GM23338 (cell line): Measurements from ENCODE around the gene TEX101.
"Not testable (repeated sequence)": the region's sequence is repeated elsewhere in the genome, so short reads cannot be mapped to it uniquely, and the experiment has no call there.

Source experiments
- CREB1 ChIP-seq: fragments of 250-450 bp; sonication (Bioruptor Pico); IDR thresholded peaks from 2 replicates; pipeline ENCODE4 v1.5.0; 2020; ENCODE audit warnings: low read depth, mild to moderate bottlenecking, moderate library complexity
- EZH2 ChIP-seq: fragments of 200-600 bp; sonication (generic); IDR thresholded peaks from one replicate; pipeline ENCODE4 v1.8.0; 2017; ENCODE audit warnings: antibody characterized with exemption, mild to moderate bottlenecking, low read depth; ENCODE audit not compliant: unreplicated experiment
- EZH2phosphoT487 ChIP-seq: fragments of 200-600 bp; sonication (generic); IDR thresholded peaks from one replicate; pipeline ENCODE4 v1.8.1; 2018; ENCODE audit warnings: antibody characterized with exemption; ENCODE audit not compliant: unreplicated experiment
- JUNB ChIP-seq: IDR thresholded peaks from one replicate; pipeline ENCODE4 v1.6.1; 2016; ENCODE audit warnings: antibody characterized with exemption; ENCODE audit not compliant: unreplicated experiment
- POLR2AphosphoS5 ChIP-seq: IDR thresholded peaks from 2 replicates; pipeline ENCODE4 v1.6.1; 2016; ENCODE audit warnings: antibody characterized with exemption, low read depth
- STAT1 ChIP-seq: IDR thresholded peaks from one replicate; pipeline ENCODE4 v1.6.1; 2016; ENCODE audit warnings: antibody characterized with exemption; ENCODE audit not compliant: unreplicated experiment
- ZNF114 ChIP-seq: fragments of 250-450 bp; sonication (Bioruptor Pico); IDR thresholded peaks from 2 replicates; pipeline ENCODE4 v1.5.0; 2020; ENCODE audit warnings: mild to moderate bottlenecking, moderate library complexity
- TF ChIP-seq, protein P1 (sequence below): IDR thresholded peaks from one replicate; pipeline ENCODE4 v1.6.1; 2018; ENCODE audit warnings: antibody characterized with exemption; ENCODE audit not compliant: unreplicated experiment
- TF ChIP-seq, protein P2 (sequence below), 2 experiments: fragments of 200-600 bp in 1 of 2; sonication (generic) in 1 of 2; conservative IDR thresholded peaks; 2 replicates each; pipeline versions ENCODE4 v1.5.1 to v1.6.1; 2016 to 2017; ENCODE audit warnings: antibody characterized with exemption in 2 of 2, low read depth in 2 of 2, mild to moderate bottlenecking in 2 of 2, moderate library complexity in 1 of 2
- TF ChIP-seq, protein P3 (sequence below): IDR thresholded peaks from 2 replicates; pipeline ENCODE4 v1.6.1; 2016; ENCODE audit warnings: antibody characterized with exemption
- TF ChIP-seq, protein P4 (sequence below): fragments of 250-450 bp; sonication (Bioruptor Pico); IDR thresholded peaks from 2 replicates; pipeline ENCODE4 v1.5.0; 2020; ENCODE audit warnings: mild to moderate bottlenecking, moderate library complexity

DNA sequence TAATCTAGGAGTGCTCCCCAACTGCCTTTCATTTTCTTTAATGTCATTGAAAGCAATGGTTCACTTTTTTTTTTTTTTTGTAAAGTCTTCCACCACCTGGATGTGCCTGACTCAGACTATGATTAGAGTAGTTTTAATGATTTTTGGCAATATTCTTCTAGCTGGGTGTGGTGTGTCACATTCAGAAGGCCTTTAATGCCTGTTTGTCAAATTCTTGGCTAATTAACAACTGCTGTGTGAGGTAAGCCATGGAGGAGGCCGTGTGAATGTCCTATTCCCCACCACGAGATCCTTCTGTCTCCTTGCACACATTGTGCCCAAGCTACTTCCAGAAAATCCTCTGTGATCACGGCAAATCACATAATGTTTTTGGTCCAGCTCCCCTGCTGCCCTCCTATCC, 30.9 kb upstream of the TEX101 start:
- TF ChIP-seq, protein P1, sequence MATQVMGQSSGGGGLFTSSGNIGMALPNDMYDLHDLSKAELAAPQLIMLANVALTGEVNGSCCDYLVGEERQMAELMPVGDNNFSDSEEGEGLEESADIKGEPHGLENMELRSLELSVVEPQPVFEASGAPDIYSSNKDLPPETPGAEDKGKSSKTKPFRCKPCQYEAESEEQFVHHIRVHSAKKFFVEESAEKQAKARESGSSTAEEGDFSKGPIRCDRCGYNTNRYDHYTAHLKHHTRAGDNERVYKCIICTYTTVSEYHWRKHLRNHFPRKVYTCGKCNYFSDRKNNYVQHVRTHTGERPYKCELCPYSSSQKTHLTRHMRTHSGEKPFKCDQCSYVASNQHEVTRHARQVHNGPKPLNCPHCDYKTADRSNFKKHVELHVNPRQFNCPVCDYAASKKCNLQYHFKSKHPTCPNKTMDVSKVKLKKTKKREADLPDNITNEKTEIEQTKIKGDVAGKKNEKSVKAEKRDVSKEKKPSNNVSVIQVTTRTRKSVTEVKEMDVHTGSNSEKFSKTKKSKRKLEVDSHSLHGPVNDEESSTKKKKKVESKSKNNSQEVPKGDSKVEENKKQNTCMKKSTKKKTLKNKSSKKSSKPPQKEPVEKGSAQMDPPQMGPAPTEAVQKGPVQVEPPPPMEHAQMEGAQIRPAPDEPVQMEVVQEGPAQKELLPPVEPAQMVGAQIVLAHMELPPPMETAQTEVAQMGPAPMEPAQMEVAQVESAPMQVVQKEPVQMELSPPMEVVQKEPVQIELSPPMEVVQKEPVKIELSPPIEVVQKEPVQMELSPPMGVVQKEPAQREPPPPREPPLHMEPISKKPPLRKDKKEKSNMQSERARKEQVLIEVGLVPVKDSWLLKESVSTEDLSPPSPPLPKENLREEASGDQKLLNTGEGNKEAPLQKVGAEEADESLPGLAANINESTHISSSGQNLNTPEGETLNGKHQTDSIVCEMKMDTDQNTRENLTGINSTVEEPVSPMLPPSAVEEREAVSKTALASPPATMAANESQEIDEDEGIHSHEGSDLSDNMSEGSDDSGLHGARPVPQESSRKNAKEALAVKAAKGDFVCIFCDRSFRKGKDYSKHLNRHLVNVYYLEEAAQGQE: not testable (repeated sequence)
- TF ChIP-seq, protein P2, sequence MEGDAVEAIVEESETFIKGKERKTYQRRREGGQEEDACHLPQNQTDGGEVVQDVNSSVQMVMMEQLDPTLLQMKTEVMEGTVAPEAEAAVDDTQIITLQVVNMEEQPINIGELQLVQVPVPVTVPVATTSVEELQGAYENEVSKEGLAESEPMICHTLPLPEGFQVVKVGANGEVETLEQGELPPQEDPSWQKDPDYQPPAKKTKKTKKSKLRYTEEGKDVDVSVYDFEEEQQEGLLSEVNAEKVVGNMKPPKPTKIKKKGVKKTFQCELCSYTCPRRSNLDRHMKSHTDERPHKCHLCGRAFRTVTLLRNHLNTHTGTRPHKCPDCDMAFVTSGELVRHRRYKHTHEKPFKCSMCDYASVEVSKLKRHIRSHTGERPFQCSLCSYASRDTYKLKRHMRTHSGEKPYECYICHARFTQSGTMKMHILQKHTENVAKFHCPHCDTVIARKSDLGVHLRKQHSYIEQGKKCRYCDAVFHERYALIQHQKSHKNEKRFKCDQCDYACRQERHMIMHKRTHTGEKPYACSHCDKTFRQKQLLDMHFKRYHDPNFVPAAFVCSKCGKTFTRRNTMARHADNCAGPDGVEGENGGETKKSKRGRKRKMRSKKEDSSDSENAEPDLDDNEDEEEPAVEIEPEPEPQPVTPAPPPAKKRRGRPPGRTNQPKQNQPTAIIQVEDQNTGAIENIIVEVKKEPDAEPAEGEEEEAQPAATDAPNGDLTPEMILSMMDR (conservative IDR thresholded peaks at IDR 0.05; ENCODE audit: low read depth in 2 of 2): not testable (repeated sequence)
- not testable (repeated sequence) for TF ChIP-seq EZH2; ZNF114 (CRISPR knock-in tag); POLR2AphosphoS5; STAT1; JUNB; CREB1 (CRISPR knock-in tag); EZH2phosphoT487
- TF ChIP-seq, protein P3, sequence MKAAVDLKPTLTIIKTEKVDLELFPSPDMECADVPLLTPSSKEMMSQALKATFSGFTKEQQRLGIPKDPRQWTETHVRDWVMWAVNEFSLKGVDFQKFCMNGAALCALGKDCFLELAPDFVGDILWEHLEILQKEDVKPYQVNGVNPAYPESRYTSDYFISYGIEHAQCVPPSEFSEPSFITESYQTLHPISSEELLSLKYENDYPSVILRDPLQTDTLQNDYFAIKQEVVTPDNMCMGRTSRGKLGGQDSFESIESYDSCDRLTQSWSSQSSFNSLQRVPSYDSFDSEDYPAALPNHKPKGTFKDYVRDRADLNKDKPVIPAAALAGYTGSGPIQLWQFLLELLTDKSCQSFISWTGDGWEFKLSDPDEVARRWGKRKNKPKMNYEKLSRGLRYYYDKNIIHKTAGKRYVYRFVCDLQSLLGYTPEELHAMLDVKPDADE: not testable (repeated sequence)
- TF ChIP-seq, protein P4, sequence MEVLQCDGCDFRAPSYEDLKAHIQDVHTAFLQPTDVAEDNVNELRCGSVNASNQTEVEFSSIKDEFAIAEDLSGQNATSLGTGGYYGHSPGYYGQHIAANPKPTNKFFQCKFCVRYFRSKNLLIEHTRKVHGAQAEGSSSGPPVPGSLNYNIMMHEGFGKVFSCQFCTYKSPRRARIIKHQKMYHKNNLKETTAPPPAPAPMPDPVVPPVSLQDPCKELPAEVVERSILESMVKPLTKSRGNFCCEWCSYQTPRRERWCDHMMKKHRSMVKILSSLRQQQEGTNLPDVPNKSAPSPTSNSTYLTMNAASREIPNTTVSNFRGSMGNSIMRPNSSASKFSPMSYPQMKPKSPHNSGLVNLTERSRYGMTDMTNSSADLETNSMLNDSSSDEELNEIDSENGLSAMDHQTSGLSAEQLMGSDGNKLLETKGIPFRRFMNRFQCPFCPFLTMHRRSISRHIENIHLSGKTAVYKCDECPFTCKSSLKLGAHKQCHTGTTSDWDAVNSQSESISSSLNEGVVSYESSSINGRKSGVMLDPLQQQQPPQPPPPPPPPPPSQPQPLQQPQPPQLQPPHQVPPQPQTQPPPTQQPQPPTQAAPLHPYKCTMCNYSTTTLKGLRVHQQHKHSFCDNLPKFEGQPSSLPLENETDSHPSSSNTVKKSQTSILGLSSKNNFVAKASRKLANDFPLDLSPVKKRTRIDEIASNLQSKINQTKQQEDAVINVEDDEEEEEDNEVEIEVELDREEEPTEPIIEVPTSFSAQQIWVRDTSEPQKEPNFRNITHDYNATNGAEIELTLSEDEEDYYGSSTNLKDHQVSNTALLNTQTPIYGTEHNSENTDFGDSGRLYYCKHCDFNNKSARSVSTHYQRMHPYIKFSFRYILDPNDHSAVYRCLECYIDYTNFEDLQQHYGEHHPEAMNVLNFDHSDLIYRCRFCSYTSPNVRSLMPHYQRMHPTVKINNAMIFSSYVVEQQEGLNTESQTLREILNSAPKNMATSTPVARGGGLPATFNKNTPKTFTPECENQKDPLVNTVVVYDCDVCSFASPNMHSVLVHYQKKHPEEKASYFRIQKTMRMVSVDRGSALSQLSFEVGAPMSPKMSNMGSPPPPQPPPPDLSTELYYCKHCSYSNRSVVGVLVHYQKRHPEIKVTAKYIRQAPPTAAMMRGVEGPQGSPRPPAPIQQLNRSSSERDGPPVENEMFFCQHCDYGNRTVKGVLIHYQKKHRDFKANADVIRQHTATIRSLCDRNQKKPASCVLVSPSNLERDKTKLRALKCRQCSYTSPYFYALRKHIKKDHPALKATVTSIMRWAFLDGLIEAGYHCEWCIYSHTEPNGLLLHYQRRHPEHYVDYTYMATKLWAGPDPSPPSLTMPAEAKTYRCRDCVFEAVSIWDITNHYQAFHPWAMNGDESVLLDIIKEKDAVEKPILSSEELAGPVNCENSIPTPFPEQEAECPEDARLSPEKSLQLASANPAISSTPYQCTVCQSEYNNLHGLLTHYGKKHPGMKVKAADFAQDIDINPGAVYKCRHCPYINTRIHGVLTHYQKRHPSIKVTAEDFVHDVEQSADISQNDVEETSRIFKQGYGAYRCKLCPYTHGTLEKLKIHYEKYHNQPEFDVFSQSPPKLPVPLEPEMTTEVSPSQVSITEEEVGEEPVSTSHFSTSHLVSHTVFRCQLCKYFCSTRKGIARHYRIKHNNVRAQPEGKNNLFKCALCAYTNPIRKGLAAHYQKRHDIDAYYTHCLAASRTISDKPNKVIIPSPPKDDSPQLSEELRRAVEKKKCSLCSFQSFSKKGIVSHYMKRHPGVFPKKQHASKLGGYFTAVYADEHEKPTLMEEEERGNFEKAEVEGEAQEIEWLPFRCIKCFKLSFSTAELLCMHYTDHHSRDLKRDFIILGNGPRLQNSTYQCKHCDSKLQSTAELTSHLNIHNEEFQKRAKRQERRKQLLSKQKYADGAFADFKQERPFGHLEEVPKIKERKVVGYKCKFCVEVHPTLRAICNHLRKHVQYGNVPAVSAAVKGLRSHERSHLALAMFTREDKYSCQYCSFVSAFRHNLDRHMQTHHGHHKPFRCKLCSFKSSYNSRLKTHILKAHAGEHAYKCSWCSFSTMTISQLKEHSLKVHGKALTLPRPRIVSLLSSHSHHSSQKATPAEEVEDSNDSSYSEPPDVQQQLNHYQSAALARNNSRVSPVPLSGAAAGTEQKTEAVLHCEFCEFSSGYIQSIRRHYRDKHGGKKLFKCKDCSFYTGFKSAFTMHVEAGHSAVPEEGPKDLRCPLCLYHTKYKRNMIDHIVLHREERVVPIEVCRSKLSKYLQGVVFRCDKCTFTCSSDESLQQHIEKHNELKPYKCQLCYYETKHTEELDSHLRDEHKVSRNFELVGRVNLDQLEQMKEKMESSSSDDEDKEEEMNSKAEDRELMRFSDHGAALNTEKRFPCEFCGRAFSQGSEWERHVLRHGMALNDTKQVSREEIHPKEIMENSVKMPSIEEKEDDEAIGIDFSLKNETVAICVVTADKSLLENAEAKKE (CRISPR knock-in tag): not testable (repeated sequence)
